ENCODE results near the gene SDC4. TPM values are rescaled to one million over a fixed set of nuclear protein-coding genes. Genes with fewer than 3 reads are reported as not detected.

SDC4 gene
- total and polyA plus RNA-seq, 10 donors = 10.4 to 56.1 (median 29.6) TPM

GRCh38 chr20:45392733-45393132, 44.5 kb upstream of the SDC4 start:
- 86 to 95% (median 92%) methylated on average over 3 of the region's 3 CpGs for WGBS, 5 donors
- intact Hi-C loops (cut with DNase I; ENCODE audit: low total_unique reads) = no loop called here
- DNase-seq = no peak

GRCh38 chr20:45391559-45391958, 43.3 kb upstream of the SDC4 start:
- Histone ChIP-seq H3K27ac (no peak overlapping the region), H3K9me3 (peaks cover 0 to 10% (median 3%) of the 10 kb centered on the region in 8 donors), H3K4me3 (no peak overlapping the region), H3K27me3 (replicated peaks in 1 of 7) (no peaks in the 10 kb centered on the region), H3K4me1 (peaks cover 0 to 6% (median 0%) of the 10 kb centered on the region in 6 donors), H3K36me3 (peaks cover 0 to 14% (median 0%) of the 10 kb centered on the region in 6 donors)
- WGBS, 5 donors = 74 to 83% (median 77%) methylated on average over 2 of the region's 2 CpGs
- intact Hi-C loops (cut with DNase I; ENCODE audit: low total_unique reads) = no loop called here
- DNase-seq = no peak
- TF ChIP-seq CTCF (IDR thresholded peaks at IDR 0.05 in 8 of 11, conservative IDR thresholded peaks at IDR 0.05 in 3 of 11) (no peak), POLR2A (IDR thresholded peaks at IDR 0.05) (no peak), POLR2AphosphoS5 (IDR thresholded peaks at IDR 0.05) (no peak)

More at GRCh38 chr20:45392733-45393132, 44.5 kb upstream of the SDC4 start:
- no peak overlapping the region for H3K4me3 ChIP-seq
- H3K9me3 ChIP-seq = peaks cover 0 to 3% (median under 1%) of the 10 kb centered on the region in 8 donors
- no peaks in the 10 kb centered on the region for H3K27me3 ChIP-seq (replicated peaks in 1 of 7)
- H3K27ac ChIP-seq = no peak overlapping the region
- H3K4me1 ChIP-seq = peaks cover 0 to 6% (median 0%) of the 10 kb centered on the region in 6 donors
- TF ChIP-seq CTCF (IDR thresholded peaks at IDR 0.05 in 8 of 11, conservative IDR thresholded peaks at IDR 0.05 in 3 of 11) = no peak
- TF ChIP-seq POLR2A (IDR thresholded peaks at IDR 0.05) = no peak
- H3K36me3 ChIP-seq = peaks cover 0 to 14% (median 0%) of the 10 kb centered on the region in 6 donors

GRCh38 chr20:45390931-45391330, 42.7 kb upstream of the SDC4 start:
- peaks cover 0 to 6% (median 0%) of the 10 kb centered on the region in 6 donors for H3K4me1 ChIP-seq
- no peak overlapping the region for H3K4me3 ChIP-seq
- H3K27ac ChIP-seq = no peak overlapping the region
- 83 to 89% (median 88%) methylated on average over 2 of the region's 2 CpGs for WGBS, 5 donors
- H3K36me3 ChIP-seq = peaks cover 0 to 14% (median 0%) of the 10 kb centered on the region in 6 donors
- intact Hi-C loops (cut with DNase I; ENCODE audit: low total_unique reads) = no loop called here
- H3K27me3 ChIP-seq (replicated peaks in 1 of 7) = no peaks in the 10 kb centered on the region
- H3K9me3 ChIP-seq = peaks cover 0 to 10% (median 3%) of the 10 kb centered on the region in 8 donors
- no peak for DNase-seq
- TF ChIP-seq POLR2AphosphoS5 (IDR thresholded peaks at IDR 0.05) (no peak), POLR2A (IDR thresholded peaks at IDR 0.05) (no peak), CTCF (IDR thresholded peaks at IDR 0.05 in 8 of 11, conservative IDR thresholded peaks at IDR 0.05 in 3 of 11) (no peak)

- Histone ChIP-seq H3K4me3 (no peak overlapping the region), H3K9me3 (peaks cover 0 to 10% (median 3%) of the 10 kb centered on the region in 8 donors), H3K27me3 (replicated peaks in 1 of 7) (no peaks in the 10 kb centered on the region), H3K4me1 (peaks cover 0 to 6% (median 0%) of the 10 kb centered on the region in 6 donors), H3K36me3 (no peaks in the 10 kb centered on the region), H3K27ac (no peak overlapping the region)
- TF ChIP-seq POLR2AphosphoS5 (IDR thresholded peaks at IDR 0.05) (no peak), POLR2A (IDR thresholded peaks at IDR 0.05) (no peak), CTCF (IDR thresholded peaks at IDR 0.05 in 8 of 11, conservative IDR thresholded peaks at IDR 0.05 in 3 of 11) (no peak)
- intact Hi-C loops (cut with DNase I; ENCODE audit: low total_unique reads) = no loop called here
- no peak for DNase-seq
- WGBS, 5 donors = 69 to 93% (median 81%) methylated on average over 1 of the region's 1 CpG
Measured at GRCh38 chr20:45387274-45387673, 39.0 kb upstream of the SDC4 start.

Data from spleen (tissue), 11 donors.